Omental fat pad (tissue), 4 donors: ENCODE data around the gene NHSL2. TPM values are rescaled to one million over a fixed set of nuclear protein-coding genes. Genes with fewer than 3 reads are reported as not detected.

ENCODE experiments used
- ATAC-seq: fragments of 150-250 bp; one replicate; pipeline ENCODE4 v1.9.1; 2016; ENCODE audit warnings: mild to moderate bottlenecking, moderate library complexity; ENCODE audit not compliant: low FRiP score
- DNase-seq: peaks from one replicate; pipeline ENCODE4 v3.0.0-alpha.2; 2019; ENCODE audit warnings: low spot score
- total RNA-seq, 4 donors: library from RNA; depleted of rRNA; stranded (reverse); fragments of >200 nt; gene quantifications; one replicate each; pipeline ENCODE4 v1.1.0, GENCODE V29; 2016
- TF ChIP-seq, protein P1 (sequence below), 3 donors: fragments of 450-650 bp; IDR thresholded peaks; one replicate each; pipeline ENCODE4 v1.5.1; 2016 to 2017; ENCODE audit warnings: antibody characterized with exemption in 3 of 3, mild to moderate bottlenecking in 3 of 3, moderate library complexity in 2 of 3

NHSL2 gene
- total RNA-seq, 4 donors from 2014 or later = 12.8 to 20.2 (median 14.0) TPM

DNA sequence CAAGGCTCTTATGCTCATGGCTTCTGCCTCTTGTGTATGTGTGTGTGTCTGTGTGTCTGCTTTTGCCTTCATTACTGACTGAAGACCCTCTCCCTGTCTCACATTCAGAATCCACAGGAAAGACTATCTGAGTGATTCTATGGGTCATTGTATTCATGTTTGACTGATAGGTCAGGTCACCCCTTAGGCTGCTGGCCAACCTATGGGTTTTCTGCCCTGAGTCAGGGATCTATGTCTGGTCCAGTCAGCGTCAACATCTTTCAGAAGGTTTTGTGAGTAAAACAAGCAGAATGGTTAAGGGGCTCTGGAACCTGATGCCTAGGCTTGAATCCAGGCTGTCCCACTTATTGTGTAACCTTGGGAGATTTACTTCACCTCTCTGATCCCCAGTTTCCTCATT is 30.5 kb downstream of the NHSL2 start:
- peak; percentile 41 for ATAC-seq
- TF ChIP-seq, protein P1, sequence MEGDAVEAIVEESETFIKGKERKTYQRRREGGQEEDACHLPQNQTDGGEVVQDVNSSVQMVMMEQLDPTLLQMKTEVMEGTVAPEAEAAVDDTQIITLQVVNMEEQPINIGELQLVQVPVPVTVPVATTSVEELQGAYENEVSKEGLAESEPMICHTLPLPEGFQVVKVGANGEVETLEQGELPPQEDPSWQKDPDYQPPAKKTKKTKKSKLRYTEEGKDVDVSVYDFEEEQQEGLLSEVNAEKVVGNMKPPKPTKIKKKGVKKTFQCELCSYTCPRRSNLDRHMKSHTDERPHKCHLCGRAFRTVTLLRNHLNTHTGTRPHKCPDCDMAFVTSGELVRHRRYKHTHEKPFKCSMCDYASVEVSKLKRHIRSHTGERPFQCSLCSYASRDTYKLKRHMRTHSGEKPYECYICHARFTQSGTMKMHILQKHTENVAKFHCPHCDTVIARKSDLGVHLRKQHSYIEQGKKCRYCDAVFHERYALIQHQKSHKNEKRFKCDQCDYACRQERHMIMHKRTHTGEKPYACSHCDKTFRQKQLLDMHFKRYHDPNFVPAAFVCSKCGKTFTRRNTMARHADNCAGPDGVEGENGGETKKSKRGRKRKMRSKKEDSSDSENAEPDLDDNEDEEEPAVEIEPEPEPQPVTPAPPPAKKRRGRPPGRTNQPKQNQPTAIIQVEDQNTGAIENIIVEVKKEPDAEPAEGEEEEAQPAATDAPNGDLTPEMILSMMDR (IDR thresholded peaks at IDR 0.05) = no peak
- DNase-seq = no peak

DNA sequence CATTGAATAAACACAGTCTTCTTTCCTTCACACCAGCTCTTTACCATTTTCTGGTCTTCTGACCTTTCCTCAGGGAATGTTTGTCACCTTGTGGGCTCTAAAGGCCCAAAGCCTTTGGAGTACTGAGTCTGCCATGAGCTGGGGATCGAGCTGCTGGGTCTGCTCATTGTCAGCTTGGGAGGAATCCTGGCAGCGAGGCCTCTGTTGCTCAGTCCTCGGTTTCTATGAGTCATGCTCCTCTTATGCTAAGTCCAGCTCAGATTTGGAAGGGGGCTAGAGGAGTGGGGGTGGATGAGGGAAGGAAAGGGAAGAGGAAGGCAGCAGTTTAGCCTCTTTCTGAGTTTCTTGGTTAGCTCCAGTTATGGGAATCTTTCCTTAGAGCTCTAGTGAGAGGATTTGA is 31.1 kb downstream of the NHSL2 start:
- no peak for DNase-seq
- TF ChIP-seq, protein P1 (IDR thresholded peaks at IDR 0.05) = no peak
- ATAC-seq = peak; percentile 78

DNA sequence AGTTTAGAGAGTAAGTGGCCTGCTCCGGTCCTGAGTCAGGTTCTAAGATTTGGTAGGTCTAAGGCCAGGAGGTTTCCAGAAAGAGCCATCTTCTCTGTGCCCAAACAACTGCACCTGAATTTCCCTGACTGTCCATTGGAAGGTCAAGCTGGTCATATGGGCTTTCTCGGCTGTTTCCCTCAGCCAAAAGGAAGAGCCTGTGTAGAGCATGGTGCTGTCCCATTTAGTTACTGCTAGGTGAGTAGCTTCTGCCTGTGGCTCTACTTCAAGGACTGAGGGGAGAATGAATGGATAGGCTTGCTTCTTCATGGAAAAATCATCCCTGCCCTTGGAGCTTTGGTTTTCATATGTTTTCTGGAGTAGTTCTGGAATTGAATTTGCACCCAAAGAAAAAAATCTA is 33.7 kb downstream of the NHSL2 start:
- TF ChIP-seq, protein P1 (IDR thresholded peaks at IDR 0.05) = no peak
- ATAC-seq = no peak
- DNase-seq = no peak

DNA sequence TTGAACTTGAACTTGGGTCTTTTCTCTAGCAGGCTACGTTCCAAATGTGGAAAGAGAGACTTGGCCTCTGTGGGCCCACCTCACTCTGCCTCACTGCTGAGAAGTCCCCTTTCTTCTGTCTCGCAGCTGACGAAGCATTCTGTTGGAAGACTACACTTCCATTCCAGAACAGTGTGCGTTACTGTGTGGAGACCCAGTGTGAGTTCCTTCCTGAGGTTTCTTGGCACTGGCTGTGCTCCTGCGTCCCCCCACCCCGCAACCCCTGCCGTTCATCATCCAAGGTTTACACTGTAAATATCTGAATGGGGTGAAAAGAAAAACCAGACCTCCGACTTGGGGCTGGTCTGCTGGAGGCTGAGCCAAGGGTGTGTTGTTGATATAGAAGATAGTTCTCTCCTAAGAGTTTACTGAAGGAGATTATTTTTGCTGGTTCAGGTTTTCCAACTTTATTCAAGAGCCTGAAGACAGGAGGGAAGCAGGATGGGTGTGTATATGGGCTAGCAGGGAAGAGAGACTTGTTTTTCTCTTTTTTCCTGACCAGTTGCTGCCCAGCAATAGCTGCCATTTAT is 34.7 kb downstream of the NHSL2 start:
- ATAC-seq (no peak), DNase-seq (no peak)
- TF ChIP-seq, protein P1 (IDR thresholded peaks at IDR 0.05) = no peak

DNA sequence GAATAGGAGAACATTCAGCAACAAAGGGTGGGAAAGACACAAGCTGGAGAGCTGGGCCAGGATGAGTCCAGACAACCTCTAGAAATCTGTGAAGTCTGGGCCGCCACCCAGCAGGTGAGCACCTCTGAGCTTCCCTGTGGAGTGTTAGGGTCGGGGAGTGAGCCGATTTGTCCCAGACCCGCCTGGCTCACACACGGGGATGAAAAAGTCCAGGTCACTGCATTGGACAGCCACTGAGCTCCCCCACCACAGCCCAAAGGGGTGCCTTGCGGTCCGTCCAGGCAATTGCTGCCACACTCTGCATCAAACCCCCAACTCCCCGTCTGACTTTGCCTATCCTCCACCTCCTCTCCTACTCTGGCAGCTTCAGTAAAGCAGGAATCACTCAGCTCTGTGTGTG is 38.7 kb downstream of the NHSL2 start:
- DNase-seq = no peak
- TF ChIP-seq, protein P1 (IDR thresholded peaks at IDR 0.05) = no peak
- no peak for ATAC-seq

DNA sequence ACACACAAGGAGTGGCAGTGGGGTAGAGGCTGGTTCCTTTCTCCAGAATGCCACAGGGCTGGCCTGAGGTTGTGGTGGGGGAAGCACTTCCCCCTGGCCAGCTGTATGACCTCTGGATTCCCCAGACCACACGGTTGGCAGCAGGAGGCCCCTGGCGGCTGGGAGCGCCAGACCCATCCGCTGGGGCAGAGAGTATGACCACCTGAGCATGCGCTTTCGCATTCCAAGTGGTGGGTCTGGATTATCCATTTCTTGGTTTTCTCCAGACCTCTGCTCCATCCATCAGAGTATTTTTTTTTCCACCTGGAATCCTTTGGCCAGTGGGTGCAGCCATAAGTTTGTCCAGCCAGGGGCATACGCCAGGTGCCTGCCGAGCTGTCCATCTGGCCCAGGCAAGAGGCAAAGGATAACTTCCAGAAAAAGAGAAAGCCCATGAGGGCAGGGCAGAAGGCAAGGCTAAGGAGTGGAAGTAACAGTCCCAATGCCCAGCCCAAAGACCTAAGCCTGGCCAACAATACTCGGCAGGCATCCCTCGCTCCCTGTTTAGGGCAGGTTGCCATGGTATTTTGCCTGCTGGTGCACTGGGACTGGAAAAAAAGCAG is 39.3 kb downstream of the NHSL2 start:
- TF ChIP-seq, protein P1 (IDR thresholded peaks at IDR 0.05) = no peak
- DNase-seq (no peak), ATAC-seq (no peak)

DNA sequence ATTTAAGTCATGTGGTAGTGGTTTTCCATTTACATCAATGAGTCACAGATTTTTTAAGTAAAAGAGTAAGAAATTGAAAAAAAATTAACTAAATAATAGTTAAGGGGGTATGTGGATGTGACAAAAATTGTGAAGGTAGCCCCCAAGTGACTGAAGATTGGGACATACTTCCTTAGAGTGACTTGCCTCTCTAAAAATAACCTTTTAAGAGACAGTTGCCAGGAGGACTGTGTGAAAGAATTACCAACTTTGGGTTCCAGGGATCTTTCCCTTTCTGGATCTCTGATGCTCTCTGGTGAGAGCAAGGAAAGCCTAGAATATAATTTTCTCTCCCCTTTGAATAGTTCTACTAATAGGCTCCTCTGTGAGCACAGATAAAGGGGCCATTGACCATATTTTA is 42.7 kb downstream of the NHSL2 start:
- ATAC-seq = no peak
- TF ChIP-seq, protein P1 (IDR thresholded peaks at IDR 0.05) = no peak
- DNase-seq = no peak
